Epithelial cell of proximal tubule (primary cell): ENCODE data around the gene HBQ1. TPM values are rescaled to one million over a fixed set of nuclear protein-coding genes. Genes with fewer than 3 reads are reported as not detected.
A peak's percentile ranks its signal among the peaks of the same experiment; 100 is the strongest.
"Not testable (repeated sequence)": the region's sequence is repeated elsewhere in the genome, so short reads cannot be mapped to it uniquely, and the experiment has no call there.

ENCODE experiments used
- DNase-seq: peaks from one replicate; pipeline ENCODE4 v3.0.0-alpha.2; 2011; ENCODE audit warnings: low read depth
- H3K4me3 ChIP-seq: 2 replicates; pipeline ENCODE4 v1.5.1; 2011; ENCODE audit warnings: low read depth, mild to moderate bottlenecking, low read length
- CTCF ChIP-seq: conservative IDR thresholded peaks from 2 replicates; pipeline ENCODE4 v1.5.1; 2012; ENCODE audit warnings: low read depth, mild to moderate bottlenecking, low read length
- total RNA-seq: library from RNA; depleted of rRNA; stranded (reverse); fragments of >200 nt; gene quantifications from 2 replicates; pipeline ENCODE4 v1.2.3, GENCODE V29; 2015

HBQ1 gene
- total RNA-seq, 1 donor from 2014 or later: 12.1 TPM

- no peak for TF ChIP-seq CTCF
- H3K4me3 ChIP-seq: no peak within 1 kb of the TSS
- no peak for DNase-seq
Measured at GRCh38 chr16:152141-153128, 27.8 kb upstream of the HBQ1 start, which contains the start of gene HBZ. Gene HBZ, plus strand, starts transcription at chr16:152644. Its CDS starts 266 bp downstream, at chr16:152910.

GRCh38 chr16:153129-153521 is 27.1 kb upstream of the HBQ1 start:
- not testable (repeated sequence) for H3K4me3 ChIP-seq, DNase-seq

- not testable (repeated sequence) for DNase-seq, H3K4me3 ChIP-seq
Measured at GRCh38 chr16:153550-154216, 26.6 kb upstream of the HBQ1 start.

GRCh38 chr16:154217-155030 is 25.8 kb upstream of the HBQ1 start:
- no peak for DNase-seq
- peak overlapping the region; percentile 42 for H3K4me3 ChIP-seq

GRCh38 chr16:155031-155398 is 25.2 kb upstream of the HBQ1 start:
- TF ChIP-seq CTCF: no peak
- H3K4me3 ChIP-seq: no peak overlapping the region
- no peak for DNase-seq

More at GRCh38 chr16:154217-155030, 25.8 kb upstream of the HBQ1 start:
- no peak for TF ChIP-seq CTCF

GRCh38 chr16:159136-159849 is 21.0 kb upstream of the HBQ1 start:
- DNase-seq: no peak
- no peak for TF ChIP-seq CTCF
- no peak overlapping the region for H3K4me3 ChIP-seq

- not testable (repeated sequence) for DNase-seq, H3K4me3 ChIP-seq
Measured at GRCh38 chr16:160242-160641, 20.0 kb upstream of the HBQ1 start.
